HG02759 (cell line): ENCODE data around the gene TSKU.

Experiments
- ATAC-seq: cut with Tn5 transposase; IDR thresholded peaks from one replicate; pipeline ENCODE4 v1.9.1; 2021; ENCODE audit warnings: mild to moderate bottlenecking, moderate library complexity; ENCODE audit not compliant: unreplicated experiment

The TSKU gene

GRCh38 chr11:76844511-76844910 is 61.4 kb downstream of the TSKU start:
- no peak for ATAC-seq

GRCh38 chr11:76845069-76845468 is 61.9 kb downstream of the TSKU start:
- ATAC-seq = no peak

- no peak for ATAC-seq
Observed at GRCh38 chr11:76846441-76846840, 63.3 kb downstream of the TSKU start.
